Liver (tissue), 9 donors: ENCODE results near the gene SEZ6. TPM values are rescaled to one million over a fixed set of nuclear protein-coding genes. Genes with fewer than 3 reads are reported as not detected.

Experiments used
- DNase-seq: peaks from one replicate; pipeline ENCODE4 v3.0.0-alpha.2; 2017; ENCODE audit warnings: low spot score
- H3K27ac ChIP-seq, 2 donors: one replicate each; pipeline ENCODE4 v1.7.0; 2013; ENCODE audit warnings: inconsistent platforms in 2 of 2, low read length in 2 of 2, control low read depth in 1 of 2, low read depth in 1 of 2, mild to moderate bottlenecking in 1 of 2
- H3K27me3 ChIP-seq, 4 donors: one replicate each; pipeline versions ENCODE4 v1.6.1 to v1.7.0; 2013; ENCODE audit warnings: low read length in 3 of 4, inconsistent platforms in 1 of 4, mild to moderate bottlenecking in 1 of 4, moderate library complexity in 1 of 4; ENCODE audit not compliant: control insufficient read depth in 4 of 4, insufficient read depth in 4 of 4
- H3K36me3 ChIP-seq, 4 donors: one replicate each; pipeline versions ENCODE4 v1.6.1 to v1.7.0; 2013; ENCODE audit warnings: low read length in 3 of 4, mild to moderate bottlenecking in 3 of 4, low read depth in 1 of 4, moderate library complexity in 1 of 4; ENCODE audit not compliant: control insufficient read depth in 4 of 4, insufficient read depth in 3 of 4
- H3K4me1 ChIP-seq, 4 donors: one replicate each; pipeline versions ENCODE4 v1.6.1 to v1.7.0; 2013; ENCODE audit warnings: low read length in 3 of 4, mild to moderate bottlenecking in 3 of 4, moderate library complexity in 1 of 4; ENCODE audit not compliant: control insufficient read depth in 4 of 4, insufficient read depth in 4 of 4
- H3K4me3 ChIP-seq, 3 donors: one replicate each; pipeline versions ENCODE4 v1.6.1 to v1.7.0; 2013; ENCODE audit warnings: low read length in 3 of 3, control low read depth in 1 of 3, low read depth in 1 of 3, mild to moderate bottlenecking in 1 of 3
- H3K9ac ChIP-seq, 2 donors: one replicate each; pipeline ENCODE4 v1.7.0; 2013; ENCODE audit warnings: low read length in 2 of 2, mild to moderate bottlenecking in 2 of 2, moderate library complexity in 2 of 2, control low read depth in 1 of 2, low read depth in 1 of 2
- H3K9me3 ChIP-seq, 4 donors: one replicate each; pipeline versions ENCODE4 v1.6.1 to v1.7.0; 2013; ENCODE audit warnings: low read length in 3 of 4; ENCODE audit not compliant: control insufficient read depth in 4 of 4
- EGR1 ChIP-seq, 2 donors: IDR thresholded peaks; 2 replicates each; pipeline ENCODE4 v1.6.1; 2016 to 2018; ENCODE audit warnings: antibody characterized with exemption in 2 of 2, low read depth in 2 of 2
- FOXA1 ChIP-seq: IDR thresholded peaks from 2 replicates; pipeline ENCODE4 v1.6.1; 2016; ENCODE audit warnings: antibody characterized with exemption
- FOXA2 ChIP-seq: IDR thresholded peaks from 2 replicates; pipeline ENCODE4 v1.6.1; 2016; ENCODE audit warnings: antibody characterized with exemption
- GABPA ChIP-seq, 2 donors: IDR thresholded peaks in 1 of 2; conservative IDR thresholded peaks in 1 of 2; 2 replicates each; pipeline ENCODE4 v1.6.1; 2016; ENCODE audit warnings: antibody characterized with exemption in 2 of 2, mild to moderate bottlenecking in 1 of 2, moderate library complexity in 1 of 2
- HNF4A ChIP-seq, 2 donors: conservative IDR thresholded peaks; 2 replicates each; pipeline ENCODE4 v1.6.1; 2016; ENCODE audit warnings: antibody characterized with exemption in 2 of 2, mild to moderate bottlenecking in 2 of 2
- HNF4G ChIP-seq: IDR thresholded peaks from 2 replicates; pipeline ENCODE4 v1.6.1; 2016; ENCODE audit warnings: antibody characterized with exemption
- JUND ChIP-seq, 2 donors: IDR thresholded peaks; 2 replicates each; pipeline ENCODE4 v1.6.1; 2016; ENCODE audit warnings: antibody characterized with exemption in 2 of 2
- MAX ChIP-seq: IDR thresholded peaks from 2 replicates; pipeline ENCODE4 v1.6.1; 2016; ENCODE audit warnings: antibody characterized with exemption
- NR2F2 ChIP-seq: IDR thresholded peaks from 2 replicates; pipeline ENCODE4 v1.6.1; 2016; ENCODE audit warnings: antibody characterized with exemption
- RAD21 ChIP-seq, 2 donors: IDR thresholded peaks; 2 replicates each; pipeline ENCODE4 v1.6.1; 2016; ENCODE audit warnings: antibody characterized with exemption in 2 of 2, mild to moderate bottlenecking in 2 of 2
- RXRA ChIP-seq, 2 donors: IDR thresholded peaks; 2 replicates each; pipeline ENCODE4 v1.6.1; 2017 to 2018; ENCODE audit warnings: antibody characterized with exemption in 2 of 2, mild to moderate bottlenecking in 1 of 2
- SP1 ChIP-seq: IDR thresholded peaks from 2 replicates; pipeline ENCODE4 v1.6.1; 2018; ENCODE audit warnings: antibody characterized with exemption, mild to moderate bottlenecking
- TAF1 ChIP-seq: conservative IDR thresholded peaks from 2 replicates; pipeline ENCODE4 v1.6.1; 2016; ENCODE audit warnings: antibody characterized with exemption, mild to moderate bottlenecking
- YY1 ChIP-seq: IDR thresholded peaks from 2 replicates; pipeline ENCODE4 v1.6.1; 2016; ENCODE audit warnings: antibody characterized with exemption, mild to moderate bottlenecking
- ZBTB33 ChIP-seq: IDR thresholded peaks from 2 replicates; pipeline ENCODE4 v1.6.1; 2016; ENCODE audit warnings: antibody characterized with exemption
- WGBS: extraction: QIAGEN DNeasy Blood & Tissue Kit; methylation state at CpG from one replicate; pipeline ENCODE4 v1.1.7; 2013; 5-methylcytosine and 5-hydroxymethylcytosine counted together
- polyA plus RNA-seq, 2 donors: library from polyadenylated mRNA; stranded (reverse) in 1 of 2; unstranded in 1 of 2; fragments of 200-250 nt in 1 of 2; fragments of >200 nt in 1 of 2; fragmentation: Nextera tagmentation in 1 of 2; extraction: Ambion mirVana in 1 of 2; gene quantifications; one replicate each; pipeline versions ENCODE4 v1.2.1 to v1.2.3, GENCODE V29; 2013 to 2015
- total RNA-seq, 2 donors: library from RNA; depleted of rRNA; stranded (reverse); fragments of >200 nt; gene quantifications; one replicate each; pipeline ENCODE4 v1.2.3, GENCODE V29; 2014
- TF ChIP-seq, protein P1 (sequence below): IDR thresholded peaks from 2 replicates; pipeline ENCODE4 v1.6.1; 2016; ENCODE audit warnings: antibody characterized with exemption
- TF ChIP-seq, protein P2 (sequence below): IDR thresholded peaks from 2 replicates; pipeline ENCODE4 v1.6.1; 2016; ENCODE audit warnings: antibody characterized with exemption, mild to moderate bottlenecking
- donor health status: healthy.
- donor health status: healthy.
- donor health status: healthy.
- donor health status: healthy.
- donor health status: healthy.

The SEZ6 gene
- total and polyA plus RNA-seq, 4 donors = 0.39 TPM; not detected in 3

DNA sequence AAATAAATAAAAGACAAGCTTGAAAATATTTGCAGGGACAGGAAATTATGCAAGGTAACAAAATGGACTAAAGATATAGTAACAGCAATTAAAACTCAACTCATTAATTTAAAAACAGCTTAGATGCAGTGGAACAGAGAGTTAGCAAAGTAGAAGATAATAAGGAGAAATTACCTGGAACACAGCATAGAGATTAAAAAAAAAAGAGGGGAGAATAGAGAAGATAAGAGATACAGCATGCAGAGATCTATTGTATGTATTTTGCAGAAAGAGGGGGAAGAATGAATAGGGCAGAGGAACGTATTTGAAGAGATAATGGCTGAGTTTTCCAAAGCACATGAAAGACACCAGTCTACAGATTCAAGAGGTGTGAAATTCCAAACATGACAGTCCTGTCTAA is 28.7 kb upstream of the SEZ6 start (continued):
- TF ChIP-seq EGR1 (IDR thresholded peaks at IDR 0.05; ENCODE audit: low read depth in 2 of 2) = no peak
- TF ChIP-seq, protein P1, sequence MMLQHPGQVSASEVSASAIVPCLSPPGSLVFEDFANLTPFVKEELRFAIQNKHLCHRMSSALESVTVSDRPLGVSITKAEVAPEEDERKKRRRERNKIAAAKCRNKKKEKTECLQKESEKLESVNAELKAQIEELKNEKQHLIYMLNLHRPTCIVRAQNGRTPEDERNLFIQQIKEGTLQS = no peak
- no peak for TF ChIP-seq GABPA (IDR thresholded peaks at IDR 0.05 in 1 of 2, conservative IDR thresholded peaks at IDR 0.05 in 1 of 2)
- TF ChIP-seq YY1 = no peak
- no peak for TF ChIP-seq MAX
- no peak for TF ChIP-seq TAF1
- no peak for TF ChIP-seq JUND (IDR thresholded peaks at IDR 0.05)
- TF ChIP-seq RAD21 (IDR thresholded peaks at IDR 0.05) = no peak

GRCh38 chr17:29032857-29033197 is 27.0 kb upstream of the SEZ6 start:
- Histone ChIP-seq H3K36me3 (no peaks in the 10 kb centered on the region), H3K4me1 (no peaks in the 10 kb centered on the region), H3K9me3 (peaks cover 0 to 5% (median 0%) of the 10 kb centered on the region in 4 donors), H3K27ac (no peak overlapping the region), H3K4me3 (no peak overlapping the region), H3K9ac (no peak overlapping the region), H3K27me3 (no peaks in the 10 kb centered on the region)
- WGBS = 50% methylated on average over 6 of the region's 6 CpGs
- no peak for TF ChIP-seq YY1
- TF ChIP-seq, protein P1 = no peak
- TF ChIP-seq FOXA1 = no peak
- no peak for TF ChIP-seq RAD21 (IDR thresholded peaks at IDR 0.05)
- no peak for TF ChIP-seq GABPA (IDR thresholded peaks at IDR 0.05 in 1 of 2, conservative IDR thresholded peaks at IDR 0.05 in 1 of 2)
- TF ChIP-seq JUND (IDR thresholded peaks at IDR 0.05) = no peak
- no peak for TF ChIP-seq NR2F2
- no peak for TF ChIP-seq RXRA (IDR thresholded peaks at IDR 0.05)
- no peak for TF ChIP-seq HNF4G
- TF ChIP-seq SP1 = no peak
- no peak for TF ChIP-seq FOXA2
- TF ChIP-seq ZBTB33 = no peak
- no peak for TF ChIP-seq HNF4A (conservative IDR thresholded peaks at IDR 0.05)
- no peak for TF ChIP-seq TAF1
- no peak for TF ChIP-seq MAX
- DNase-seq = no peak

GRCh38 chr17:29032013-29032856 is 26.4 kb upstream of the SEZ6 start:
- no peaks in the 10 kb centered on the region for H3K36me3 ChIP-seq
- no peaks in the 10 kb centered on the region for H3K4me1 ChIP-seq
- no peak overlapping the region for H3K4me3 ChIP-seq
- no peak overlapping the region for H3K27ac ChIP-seq
- 52% methylated on average over 11 of the region's 11 CpGs for WGBS
- TF ChIP-seq HNF4A (conservative IDR thresholded peaks at IDR 0.05) = no peak
- TF ChIP-seq TAF1 = no peak
- TF ChIP-seq, protein P2, sequence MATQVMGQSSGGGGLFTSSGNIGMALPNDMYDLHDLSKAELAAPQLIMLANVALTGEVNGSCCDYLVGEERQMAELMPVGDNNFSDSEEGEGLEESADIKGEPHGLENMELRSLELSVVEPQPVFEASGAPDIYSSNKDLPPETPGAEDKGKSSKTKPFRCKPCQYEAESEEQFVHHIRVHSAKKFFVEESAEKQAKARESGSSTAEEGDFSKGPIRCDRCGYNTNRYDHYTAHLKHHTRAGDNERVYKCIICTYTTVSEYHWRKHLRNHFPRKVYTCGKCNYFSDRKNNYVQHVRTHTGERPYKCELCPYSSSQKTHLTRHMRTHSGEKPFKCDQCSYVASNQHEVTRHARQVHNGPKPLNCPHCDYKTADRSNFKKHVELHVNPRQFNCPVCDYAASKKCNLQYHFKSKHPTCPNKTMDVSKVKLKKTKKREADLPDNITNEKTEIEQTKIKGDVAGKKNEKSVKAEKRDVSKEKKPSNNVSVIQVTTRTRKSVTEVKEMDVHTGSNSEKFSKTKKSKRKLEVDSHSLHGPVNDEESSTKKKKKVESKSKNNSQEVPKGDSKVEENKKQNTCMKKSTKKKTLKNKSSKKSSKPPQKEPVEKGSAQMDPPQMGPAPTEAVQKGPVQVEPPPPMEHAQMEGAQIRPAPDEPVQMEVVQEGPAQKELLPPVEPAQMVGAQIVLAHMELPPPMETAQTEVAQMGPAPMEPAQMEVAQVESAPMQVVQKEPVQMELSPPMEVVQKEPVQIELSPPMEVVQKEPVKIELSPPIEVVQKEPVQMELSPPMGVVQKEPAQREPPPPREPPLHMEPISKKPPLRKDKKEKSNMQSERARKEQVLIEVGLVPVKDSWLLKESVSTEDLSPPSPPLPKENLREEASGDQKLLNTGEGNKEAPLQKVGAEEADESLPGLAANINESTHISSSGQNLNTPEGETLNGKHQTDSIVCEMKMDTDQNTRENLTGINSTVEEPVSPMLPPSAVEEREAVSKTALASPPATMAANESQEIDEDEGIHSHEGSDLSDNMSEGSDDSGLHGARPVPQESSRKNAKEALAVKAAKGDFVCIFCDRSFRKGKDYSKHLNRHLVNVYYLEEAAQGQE = no peak
- no peak for TF ChIP-seq ZBTB33
- TF ChIP-seq RAD21 (IDR thresholded peaks at IDR 0.05) = no peak
- peaks cover 0 to 5% (median 0%) of the 10 kb centered on the region in 4 donors for H3K9me3 ChIP-seq
- H3K27me3 ChIP-seq = no peaks in the 10 kb centered on the region
- no peak overlapping the region for H3K9ac ChIP-seq
- no peak for DNase-seq
